K562 (cell line): ENCODE results near the gene UBE2C. TPM values are rescaled to one million over a fixed set of nuclear protein-coding genes. Genes with fewer than 3 reads are reported as not detected.

Experiments used
- ATF2 ChIP-seq: sonication (generic); formaldehyde crosslinking; IDR thresholded peaks from 2 replicates; pipeline ENCODE4 v1.8.1; 2022; ENCODE audit warnings: missing genetic modification reagents
- ETV5 ChIP-seq: sonication (generic); formaldehyde crosslinking; IDR thresholded peaks from 2 replicates; pipeline ENCODE4 v1.4.0; 2020; ENCODE audit warnings: low read depth, mild to moderate bottlenecking, missing genetic modification reagents
- FOXJ2 ChIP-seq: fragments of 200-800 bp; sonication (Bioruptor generic); IDR thresholded peaks from 2 replicates; pipeline ENCODE4 v1.6.1; 2016; ENCODE audit warnings: missing genetic modification characterization, missing compliant biosample characterization
- FOXM1 ChIP-seq, 2 experiments: fragments of 450-650 bp in 1 of 2; sonication (generic) in 1 of 2; formaldehyde crosslinking in 1 of 2; IDR thresholded peaks; 2 replicates each; pipeline versions ENCODE4 v1.6.1 to v1.9.0; 2017 to 2022; ENCODE audit warnings: low read depth in 2 of 2, mild to moderate bottlenecking in 2 of 2, missing genetic modification reagents in 1 of 2, moderate library complexity in 1 of 2
- HDAC1 ChIP-seq, 2 experiments: fragments of 450-650 bp; IDR thresholded peaks; 2 replicates each; pipeline ENCODE4 v1.6.1; 2016 to 2017; ENCODE audit warnings: inconsistent platforms in 1 of 2, mild to moderate bottlenecking in 1 of 2, moderate library complexity in 1 of 2
- KLF16 ChIP-seq: IDR thresholded peaks from 2 replicates; pipeline ENCODE4 v1.6.1; 2016; ENCODE audit warnings: antibody characterized with exemption
- L3MBTL2 ChIP-seq: fragments of 450-650 bp; IDR thresholded peaks from 2 replicates; pipeline ENCODE4 v1.6.1; 2016; ENCODE audit warnings: mild to moderate bottlenecking, moderate library complexity
- MCM2 ChIP-seq: fragments of 450-650 bp; IDR thresholded peaks from 2 replicates; pipeline ENCODE4 v1.6.1; 2017; ENCODE audit warnings: low read depth, mild to moderate bottlenecking
- MEIS2 ChIP-seq: fragments of 450-650 bp; IDR thresholded peaks from 2 replicates; pipeline ENCODE4 v1.6.1; 2014; ENCODE audit warnings: mild to moderate bottlenecking; ENCODE audit not compliant: partially characterized antibody
- NFYB ChIP-seq: IDR thresholded peaks from 2 replicates; pipeline ENCODE4 v1.6.1; 2011; ENCODE audit warnings: mild to moderate bottlenecking, moderate library complexity; ENCODE audit not compliant: insufficient read length; ENCODE audit errors: extremely low read depth
- NR2C1 ChIP-seq, 2 experiments: fragments of 450-650 bp; IDR thresholded peaks; 2 replicates each; pipeline ENCODE4 v1.6.1; 2017; ENCODE audit warnings: mild to moderate bottlenecking in 2 of 2, antibody characterized with exemption in 1 of 2, inconsistent platforms in 1 of 2, missing compliant biosample characterization in 1 of 2, missing genetic modification characterization in 1 of 2
- PHF20 ChIP-seq: fragments of 450-650 bp; IDR thresholded peaks from 2 replicates; pipeline ENCODE4 v1.6.1; 2018; ENCODE audit not compliant: partially characterized antibody
- PKNOX1 ChIP-seq: fragments of 450-650 bp; IDR thresholded peaks from 2 replicates; pipeline ENCODE4 v1.6.1; 2016
- SIN3A ChIP-seq, 2 experiments: fragments of 150-350 bp in 1 of 2; IDR thresholded peaks; 2 replicates each; pipeline ENCODE4 v1.6.1; 2011 to 2016; ENCODE audit warnings: borderline replicate concordance in 2 of 2, low read depth in 2 of 2, low read length in 2 of 2, mild to moderate bottlenecking in 2 of 2, moderate library complexity in 2 of 2; ENCODE audit not compliant: control insufficient read depth in 1 of 2
- SMAD3 ChIP-seq: fragments of 450-650 bp; formaldehyde crosslinking; conservative IDR thresholded peaks from 2 replicates; pipeline ENCODE4 v1.4.0; 2020; ENCODE audit warnings: mild to moderate bottlenecking
- TAF1 ChIP-seq: IDR thresholded peaks from 2 replicates; pipeline ENCODE4 v1.6.1; 2011; ENCODE audit warnings: mild to moderate bottlenecking, low read length, moderate library complexity; ENCODE audit not compliant: insufficient read depth, control insufficient read depth, severe bottlenecking; ENCODE audit errors: extremely low read depth
- TARDBP ChIP-seq: fragments of 450-650 bp; IDR thresholded peaks from 2 replicates; pipeline ENCODE4 v1.6.1; 2016
- TBL1XR1 ChIP-seq, 2 experiments: IDR thresholded peaks; 2 replicates each; pipeline ENCODE4 v1.6.1; 2012; ENCODE audit warnings: improper control_type of control experiment in 2 of 2, low read length in 2 of 2, mild to moderate bottlenecking in 1 of 2
- THRAP3 ChIP-seq: fragments of 450-650 bp; IDR thresholded peaks from 2 replicates; pipeline ENCODE4 v1.6.1; 2016; ENCODE audit warnings: mild to moderate bottlenecking, inconsistent platforms, borderline replicate concordance
- YY1 ChIP-seq, 3 experiments: IDR thresholded peaks; 2 replicates each; pipeline ENCODE4 v1.6.1; 2011; ENCODE audit warnings: low read length in 2 of 3, mild to moderate bottlenecking in 2 of 3, moderate library complexity in 2 of 3, borderline replicate concordance in 1 of 3, control low read depth in 1 of 3, low read depth in 1 of 3; ENCODE audit not compliant: insufficient read depth in 3 of 3, insufficient replicate concordance in 2 of 3, control insufficient read depth in 1 of 3, insufficient read length in 1 of 3; ENCODE audit errors: extremely low read depth in 1 of 3
- ZKSCAN1 ChIP-seq: fragments of 150-350 bp; IDR thresholded peaks from 2 replicates; pipeline ENCODE4 v1.6.1; 2016; ENCODE audit warnings: low read depth, low read length
- ZNF561 ChIP-seq: fragments of 450-650 bp; formaldehyde crosslinking; conservative IDR thresholded peaks from 2 replicates; pipeline ENCODE4 v1.4.0; 2020; ENCODE audit warnings: mild to moderate bottlenecking, moderate library complexity
- ZSCAN29 ChIP-seq: fragments of 450-650 bp; IDR thresholded peaks from 2 replicates; pipeline ENCODE4 v1.6.1; 2017
- polyA plus RNA-seq, 8 experiments: library from polyadenylated mRNA; depleted of rRNA in 4 of 8; stranded (reverse) in 5 of 8; unstranded in 3 of 8; fragments of >200 nt; fragmentation: Nextera tagmentation in 2 of 8; fragmentation: Illumina TruSeq in 1 of 8; extraction: Ambion mirVana in 2 of 8; extraction: Trizol in 1 of 8; gene quantifications; 2 replicates each; pipeline versions ENCODE4 v1.2.1 to v1.2.3, GENCODE V29; 2011 to 2014; ENCODE audit warnings: inconsistent platforms in 1 of 8, missing spikeins in 1 of 8
- total RNA-seq, 7 experiments: library from RNA; depleted of rRNA in 6 of 7; stranded (reverse); fragments of >200 nt in 6 of 7; fragmentation: Illumina TruSeq in 2 of 7; extraction: Trizol in 2 of 7; gene quantifications; 2 replicates each; pipeline versions ENCODE4 v1.2.1 to v1.2.3, GENCODE V29; 2011 to 2021; ENCODE audit warnings: low replicate concordance in 1 of 7
- TF ChIP-seq, protein P1 (sequence below), 2 experiments: fragments of 450-650 bp; conservative IDR thresholded peaks; 2 replicates each; pipeline ENCODE4 v1.6.1; 2017; ENCODE audit warnings: mild to moderate bottlenecking in 2 of 2, moderate library complexity in 2 of 2

The UBE2C gene
- total and polyA plus RNA-seq, 9 of the 15 experiments (the other 6 are each of a cell fraction or from before 2014, with no cell fraction given) = 0.51 to 1.6 (median 0.69) TPM

GRCh38 chr20:45857114-45857881 lies 44.9 kb downstream of the UBE2C start, which contains the start of the genes ACOT8 and ZSWIM3 (continued):
- peak; percentile 98 for TF ChIP-seq NFYB
- peak; percentile 65; the same call in 1 of the 2 replicates for TF ChIP-seq ETV5 (CRISPR knock-in tag)
- no peak for TF ChIP-seq MCM2
- TF ChIP-seq MEIS2 = peak; percentile 78
- no peak for TF ChIP-seq THRAP3
- no peak for TF ChIP-seq ATF2 (CRISPR knock-in tag)
- peak in 2 of 3 experiments; percentile 22 to 55 for TF ChIP-seq YY1 (IDR thresholded peaks at IDR 0.05; ENCODE audit: borderline replicate concordance in 1 of 3, control insufficient read depth in 1 of 3, extremely low read depth in 1 of 3, insufficient read depth in 3 of 3, insufficient read length in 1 of 3, insufficient replicate concordance in 2 of 3, low read depth in 1 of 3, low read length in 2 of 3)
- 0 out of 2 replicates have a peak, but pooled peaks have one; percentile 25 for TF ChIP-seq SMAD3 (CRISPR knock-in tag)
- TF ChIP-seq ZSCAN29 = no peak
- TF ChIP-seq ZNF561 (CRISPR knock-in tag) = no peak
- peak; percentile 100 for TF ChIP-seq PKNOX1
- TF ChIP-seq L3MBTL2 = peak; percentile 63
- TF ChIP-seq FOXJ2 (tag) = no peak
- no peak for TF ChIP-seq KLF16
- no peak for TF ChIP-seq ZKSCAN1
- TF ChIP-seq PHF20 = peak; percentile 57
- peak; percentile 97 for TF ChIP-seq NR2C1 (IDR thresholded peaks at IDR 0.05)
- peak; percentile 98 for TF ChIP-seq NR2C1 (tag; IDR thresholded peaks at IDR 0.05)
- TF ChIP-seq SIN3A (IDR thresholded peaks at IDR 0.05; ENCODE audit: borderline replicate concordance in 2 of 2, control insufficient read depth in 1 of 2, low read depth in 2 of 2, low read length in 2 of 2) = peak; percentile 71 to 74; a peak in 3 of 4 replicates
- TF ChIP-seq TARDBP = 0 out of 2 replicates have a peak, but pooled peaks have one; percentile 21
- TF ChIP-seq FOXM1 (IDR thresholded peaks at IDR 0.05; ENCODE audit: low read depth) = peak; percentile 67
- TF ChIP-seq FOXM1 (CRISPR knock-in tag; IDR thresholded peaks at IDR 0.05; ENCODE audit: low read depth) = no peak
- TF ChIP-seq, protein P1, sequence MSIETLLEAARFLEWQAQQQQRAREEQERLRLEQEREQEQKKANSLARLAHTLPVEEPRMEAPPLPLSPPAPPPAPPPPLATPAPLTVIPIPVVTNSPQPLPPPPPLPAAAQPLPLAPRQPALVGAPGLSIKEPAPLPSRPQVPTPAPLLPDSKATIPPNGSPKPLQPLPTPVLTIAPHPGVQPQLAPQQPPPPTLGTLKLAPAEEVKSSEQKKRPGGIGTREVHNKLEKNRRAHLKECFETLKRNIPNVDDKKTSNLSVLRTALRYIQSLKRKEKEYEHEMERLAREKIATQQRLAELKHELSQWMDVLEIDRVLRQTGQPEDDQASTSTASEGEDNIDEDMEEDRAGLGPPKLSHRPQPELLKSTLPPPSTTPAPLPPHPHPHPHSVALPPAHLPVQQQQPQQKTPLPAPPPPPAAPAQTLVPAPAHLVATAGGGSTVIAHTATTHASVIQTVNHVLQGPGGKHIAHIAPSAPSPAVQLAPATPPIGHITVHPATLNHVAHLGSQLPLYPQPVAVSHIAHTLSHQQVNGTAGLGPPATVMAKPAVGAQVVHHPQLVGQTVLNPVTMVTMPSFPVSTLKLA (conservative IDR thresholded peaks at IDR 0.05) = peak; percentile 53 to 76
- peak in 1 of 2 experiments; percentile 68; a peak in 1 of 4 replicates for TF ChIP-seq HDAC1 (IDR thresholded peaks at IDR 0.05)
- TF ChIP-seq TAF1 = peak; percentile 84
- no peak for TF ChIP-seq TBL1XR1 (IDR thresholded peaks at IDR 0.05; ENCODE audit: low read length in 2 of 2)
